Left ventricle myocardium inferior (tissue), 1 donor: Measurements from ENCODE around the gene PLCG1. TPM values are rescaled to one million over a fixed set of nuclear protein-coding genes. Genes with fewer than 3 reads are reported as not detected.

Source experiments
- DNase-seq: peaks from one replicate; pipeline ENCODE4 v3.0.0-alpha.2; 2020
- H3K27ac ChIP-seq: fragments of 200-600 bp; replicated peaks from 2 replicates; pipeline ENCODE4 v1.8.0; 2021
- H3K27me3 ChIP-seq: fragments of 200-600 bp; 2 replicates; pipeline ENCODE4 v1.8.0; 2021; ENCODE audit warnings: low read depth
- H3K36me3 ChIP-seq: fragments of 200-600 bp; 2 replicates; pipeline ENCODE4 v1.8.0; 2021
- H3K4me1 ChIP-seq: fragments of 200-600 bp; 2 replicates; pipeline ENCODE4 v1.8.0; 2021
- H3K4me3 ChIP-seq: fragments of 200-600 bp; 2 replicates; pipeline ENCODE4 v1.8.0; 2021; ENCODE audit warnings: mild to moderate bottlenecking, moderate library complexity
- H3K9me3 ChIP-seq: fragments of 200-600 bp; replicated peaks from 2 replicates; pipeline ENCODE4 v1.8.0; 2021
- CTCF ChIP-seq: fragments of 200-600 bp; IDR thresholded peaks from 2 replicates; pipeline ENCODE4 v1.8.0; 2021; ENCODE audit warnings: antibody characterized with exemption, mild to moderate bottlenecking, borderline replicate concordance
- intact Hi-C: fragments of 100-400 bp; cut with micrococcal nuclease; formaldehyde crosslinking; loops from one replicate; pipeline ENCODE4 v1.11.0; 2022
- total RNA-seq: library from RNA; stranded (reverse); fragmentation: NEBNext Ultra II Directional; extraction: Animal tissue kit (Norgen Biotek cat#: 25700); gene quantifications from one replicate; pipeline ENCODE4 v1.2.1, GENCODE V29; 2021
- donor health status: DM: no; HTN: yes; CAD: no; lungs with severe emphysema.

Gene PLCG1
- total RNA-seq, 1 donor from 2014 or later = 46.1 TPM

GRCh38 chr20:41095110-41095969, 42.0 kb upstream of the PLCG1 start:
- TF ChIP-seq CTCF = peak; percentile 88
- no peak overlapping the region for H3K27ac ChIP-seq
- H3K4me3 ChIP-seq = no peak overlapping the region
- no peaks in the 10 kb centered on the region for H3K9me3 ChIP-seq
- intact Hi-C loops = loop anchor here (2.0 to 5.0 kb wide), 2 partner anchors 103 to 127 kb away; no protein-coding TSS in a partner anchor
- DNase-seq = peak; percentile 43
- H3K4me1 ChIP-seq = peaks cover 7% of the 10 kb centered on the region
- no peaks in the 10 kb centered on the region for H3K27me3 ChIP-seq
- peaks cover 85% of the 10 kb centered on the region for H3K36me3 ChIP-seq

GRCh38 chr20:41098703-41099250, 38.6 kb upstream of the PLCG1 start:
- intact Hi-C loops = loop anchor here (5.0 kb wide), 1 partner anchor 106 kb away; no protein-coding TSS in a partner anchor
- DNase-seq = no peak
- peaks cover 7% of the 10 kb centered on the region for H3K4me1 ChIP-seq
- H3K27me3 ChIP-seq = no peaks in the 10 kb centered on the region
- H3K4me3 ChIP-seq = no peak overlapping the region
- peaks cover 94% of the 10 kb centered on the region for H3K36me3 ChIP-seq
- no peaks in the 10 kb centered on the region for H3K9me3 ChIP-seq
- H3K27ac ChIP-seq = no peak overlapping the region
- TF ChIP-seq CTCF = no peak

- no peak for DNase-seq
- H3K4me1 ChIP-seq = no peaks in the 10 kb centered on the region
- no peaks in the 10 kb centered on the region for H3K9me3 ChIP-seq
- intact Hi-C loops = no loop called here
- no peak for TF ChIP-seq CTCF
- H3K27me3 ChIP-seq = no peaks in the 10 kb centered on the region
- H3K27ac ChIP-seq = no peak overlapping the region
- H3K36me3 ChIP-seq = peaks cover 95% of the 10 kb centered on the region
- H3K4me3 ChIP-seq = no peak overlapping the region
These were observed 37.3 kb upstream of the PLCG1 start for GRCh38 chr20:41100001-41100480.

GRCh38 chr20:41101660-41102059, 35.7 kb upstream of the PLCG1 start:
- no peak for TF ChIP-seq CTCF
- Histone ChIP-seq H3K4me1 (no peaks in the 10 kb centered on the region), H3K4me3 (no peak overlapping the region), H3K27ac (no peak overlapping the region), H3K27me3 (no peaks in the 10 kb centered on the region), H3K9me3 (no peaks in the 10 kb centered on the region), H3K36me3 (peaks cover 91% of the 10 kb centered on the region)
- DNase-seq = no peak
- intact Hi-C loops = no loop called here

GRCh38 chr20:41108531-41108930, 28.8 kb upstream of the PLCG1 start:
- Histone ChIP-seq H3K9me3 (no peaks in the 10 kb centered on the region), H3K27ac (no peak overlapping the region), H3K4me1 (no peaks in the 10 kb centered on the region), H3K4me3 (no peak overlapping the region), H3K36me3 (peaks cover 71% of the 10 kb centered on the region), H3K27me3 (no peaks in the 10 kb centered on the region)
- DNase-seq = no peak
- no peak for TF ChIP-seq CTCF
- intact Hi-C loops = no loop called here
